SHP77 (cell line): ENCODE measurements around the gene AGXT.

Experiments
- DNase-seq, 2 experiments: peaks; one replicate each; lab custom pipeline; 2025; lab: John Stamatoyannopoulos, UW

The AGXT gene

GRCh38 chr2:240899468-240899865 is 30.8 kb downstream of the AGXT start:
- no peak for DNase-seq

GRCh38 chr2:240900141-240900860 is 31.7 kb downstream of the AGXT start:
- no peak for DNase-seq

DNA sequence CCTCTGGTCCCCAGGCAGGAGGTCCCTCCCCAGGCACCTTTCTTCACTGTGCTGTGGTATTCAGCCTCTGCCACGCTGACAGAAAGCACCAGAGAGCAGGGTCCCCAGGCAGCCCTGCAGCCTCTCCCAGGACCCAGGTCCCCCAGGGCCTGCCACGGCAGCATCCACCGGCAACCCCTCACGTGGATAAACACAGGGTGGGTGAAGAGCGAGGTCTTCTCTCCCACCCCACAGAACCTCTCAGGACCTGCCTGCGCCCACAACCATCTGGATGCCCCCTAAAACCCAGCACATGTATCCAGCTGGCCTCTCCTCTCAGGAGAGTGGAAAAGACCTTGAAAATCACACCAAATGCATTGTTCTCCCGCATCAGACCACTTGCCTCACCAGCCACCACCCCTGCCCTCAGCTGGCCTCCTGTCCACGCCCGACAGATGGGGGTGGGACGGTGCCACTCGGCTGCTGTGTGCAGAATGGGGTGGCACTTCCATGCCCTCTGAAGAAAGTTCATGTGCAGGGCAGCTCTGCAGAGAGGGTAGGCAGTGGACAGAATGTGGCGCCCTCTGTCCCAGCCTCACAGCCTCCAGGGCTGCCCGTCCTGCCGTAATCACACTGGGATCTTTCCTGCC is 33.5 kb downstream of the AGXT start:
- no peak for DNase-seq

- no peak for DNase-seq
Measured at GRCh38 chr2:240902615-240903041, 34.0 kb downstream of the AGXT start.

DNA sequence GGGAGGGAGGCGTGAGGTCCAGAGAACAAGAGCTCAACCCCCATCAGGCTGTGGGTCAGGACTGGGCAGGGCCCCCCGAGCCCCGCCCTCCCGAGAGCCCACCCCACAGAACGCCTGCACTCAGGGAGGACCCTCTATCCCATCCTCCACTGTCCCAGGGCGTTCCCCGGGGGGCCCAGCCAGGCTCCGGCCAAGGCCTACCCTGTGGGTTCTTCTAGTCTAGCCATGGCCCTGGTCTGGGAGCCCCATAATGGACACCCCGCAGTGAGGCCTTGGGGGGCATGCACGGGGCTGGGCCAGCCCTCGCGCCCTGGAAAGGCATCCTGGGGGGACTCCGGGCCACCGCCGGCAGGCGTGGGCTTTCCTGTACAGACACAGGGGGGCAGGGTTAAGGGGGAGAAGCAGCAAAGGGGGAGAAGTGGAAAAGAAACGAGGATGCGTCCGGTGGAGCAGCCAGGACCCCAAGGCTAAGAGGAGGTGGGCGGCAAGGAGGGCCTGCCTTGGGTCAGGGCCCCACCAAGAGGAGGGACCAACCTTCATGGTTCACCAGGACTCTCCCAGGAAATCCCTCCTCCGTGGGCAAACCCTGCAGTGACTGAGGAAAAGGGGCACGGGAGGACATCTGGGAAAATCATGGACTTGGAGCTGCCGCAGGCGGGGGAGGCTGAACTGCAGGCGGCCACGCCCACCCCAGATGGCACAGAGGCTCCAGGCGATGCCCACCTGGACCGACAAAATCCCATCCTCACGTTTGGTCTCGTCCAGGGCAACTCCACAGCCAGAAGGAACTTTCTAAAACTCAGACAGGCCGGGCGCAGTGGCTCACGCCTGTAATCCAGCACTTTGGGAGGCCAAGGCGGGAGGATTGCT is 34.8 kb downstream of the AGXT start:
- no peak for DNase-seq

GRCh38 chr2:240904216-240905175 is 35.9 kb downstream of the AGXT start:
- DNase-seq = no peak

- DNase-seq = no peak
Measured at GRCh38 chr2:240905176-240905781, 36.7 kb downstream of the AGXT start.

- DNase-seq = peak; percentile 21 to 29
Measured at GRCh38 chr2:240906141-240906910, 37.7 kb downstream of the AGXT start, which contains the start of gene CROCC2. CROCC2 (plus strand) TSS chr2:240906336; CDS start chr2:240906514, 178 bp downstream.

GRCh38 chr2:240906911-240907590 is 38.4 kb downstream of the AGXT start:
- DNase-seq = no peak

GRCh38 chr2:240909216-240909974 is 40.8 kb downstream of the AGXT start:
- DNase-seq = no peak

DNA sequence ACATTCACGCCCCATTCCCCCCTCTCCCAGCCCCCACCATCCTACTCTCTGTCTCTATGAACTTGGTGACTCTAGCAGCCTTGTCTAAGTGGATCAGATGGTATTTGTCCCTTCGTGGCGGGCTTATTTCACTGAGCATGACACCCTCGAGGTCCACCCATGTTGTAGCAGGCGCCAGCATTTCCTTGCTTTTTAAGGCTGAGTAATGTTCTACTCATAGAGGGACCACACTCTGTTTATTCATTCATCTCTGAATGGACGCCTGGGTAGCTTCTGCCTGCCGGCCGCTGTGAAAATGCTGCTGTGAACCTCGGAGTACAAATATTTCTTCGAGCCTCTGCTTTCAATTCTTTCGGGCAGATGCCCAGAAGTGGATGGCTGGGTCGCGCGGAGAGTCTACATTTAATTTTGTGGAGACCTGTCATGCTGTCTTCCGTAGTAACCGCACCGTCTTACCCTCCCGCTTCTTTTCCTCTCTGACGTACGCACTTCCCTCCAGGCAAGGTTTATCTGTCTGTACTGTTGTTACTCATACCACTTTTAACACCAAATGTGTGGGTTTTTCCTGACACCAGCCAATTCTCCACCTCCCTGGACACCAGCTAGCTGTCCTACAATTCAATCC is 43.1 kb downstream of the AGXT start:
- no peak for DNase-seq

DNA sequence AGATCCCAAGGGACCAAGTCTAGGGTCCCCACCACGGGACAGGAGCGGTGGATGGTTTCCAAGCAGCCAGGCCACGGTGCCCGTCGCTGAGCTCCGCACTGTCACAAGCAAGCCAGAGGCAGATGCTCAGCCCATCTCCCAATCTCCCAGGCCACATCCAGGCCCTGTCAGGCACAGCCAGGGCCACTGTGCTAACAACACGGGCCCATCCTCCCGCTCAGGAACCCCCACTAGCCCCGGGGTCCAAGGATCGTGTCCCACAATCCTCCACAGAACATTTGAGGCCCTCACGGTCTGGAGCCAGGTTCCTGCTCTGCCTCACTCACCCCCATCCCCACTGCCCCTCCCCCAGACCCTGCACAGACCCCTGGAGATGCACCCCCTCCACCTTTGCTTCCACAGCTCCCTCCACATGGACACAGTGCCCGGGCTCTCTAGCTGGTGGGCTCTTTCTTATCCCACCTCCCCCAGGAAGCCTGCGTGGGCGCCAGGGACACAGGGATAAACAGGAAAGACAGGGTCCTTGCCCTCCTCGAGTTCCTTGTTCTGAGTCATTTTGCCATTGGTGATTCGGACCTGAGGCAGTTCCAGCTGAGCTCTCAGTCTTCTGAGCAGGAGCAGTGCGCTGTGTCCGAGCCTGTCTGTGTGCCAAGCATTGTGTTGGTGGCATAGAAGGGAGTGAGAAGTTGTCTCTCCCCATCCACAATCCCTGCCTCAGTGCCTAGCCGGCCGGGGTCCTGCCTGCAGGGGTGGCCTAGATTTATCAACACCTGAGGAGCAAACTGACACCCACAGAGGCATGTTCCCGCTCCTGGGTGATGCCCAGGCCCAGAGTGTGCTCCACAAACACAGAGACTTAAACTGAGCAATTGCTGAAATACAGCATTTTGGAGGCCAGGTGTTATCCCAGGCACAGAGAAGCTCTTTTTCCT is 44.5 kb downstream of the AGXT start:
- DNase-seq = no peak

DNA sequence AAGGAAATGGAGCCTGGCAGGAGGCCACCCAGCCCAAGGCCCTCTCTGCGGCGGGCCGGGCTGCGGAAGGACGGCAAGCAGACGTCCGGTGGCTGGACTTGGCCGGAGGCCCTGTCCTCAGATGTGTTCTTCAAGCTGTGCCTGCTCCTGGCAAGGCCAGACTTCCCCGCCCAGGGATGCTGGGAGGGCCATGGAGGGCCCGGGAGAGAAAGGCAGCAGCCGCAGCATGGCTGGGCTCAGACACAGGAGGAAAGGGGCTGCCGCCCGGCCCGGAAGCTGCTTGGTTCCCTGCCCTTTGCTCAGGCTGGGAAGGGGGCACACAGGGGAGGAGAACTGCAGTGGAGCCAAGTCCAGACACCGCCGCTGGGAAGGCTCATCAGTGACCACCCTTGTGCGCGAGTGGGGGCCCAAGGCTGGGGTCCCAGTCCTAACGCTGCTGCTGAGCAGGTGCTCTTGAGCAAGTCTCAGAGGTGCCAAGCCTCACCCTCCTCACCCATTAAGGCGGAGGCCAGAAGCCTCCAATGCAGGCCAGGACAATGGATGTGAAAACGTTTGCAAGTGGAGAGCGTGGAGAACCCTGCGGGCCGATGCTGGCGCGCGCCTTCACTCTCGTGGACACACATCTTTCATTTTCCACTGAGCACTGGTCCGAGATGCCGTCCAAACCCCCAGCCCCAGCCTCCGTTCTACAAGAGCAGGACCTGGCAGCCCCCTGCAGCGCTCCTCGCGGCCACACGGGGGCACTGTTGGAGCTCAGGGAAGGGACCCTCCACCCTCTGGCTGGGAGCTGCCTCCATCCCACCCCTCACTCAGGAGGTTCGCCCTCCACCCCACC is 45.4 kb downstream of the AGXT start:
- DNase-seq = peak; percentile 50 to 54

DNA sequence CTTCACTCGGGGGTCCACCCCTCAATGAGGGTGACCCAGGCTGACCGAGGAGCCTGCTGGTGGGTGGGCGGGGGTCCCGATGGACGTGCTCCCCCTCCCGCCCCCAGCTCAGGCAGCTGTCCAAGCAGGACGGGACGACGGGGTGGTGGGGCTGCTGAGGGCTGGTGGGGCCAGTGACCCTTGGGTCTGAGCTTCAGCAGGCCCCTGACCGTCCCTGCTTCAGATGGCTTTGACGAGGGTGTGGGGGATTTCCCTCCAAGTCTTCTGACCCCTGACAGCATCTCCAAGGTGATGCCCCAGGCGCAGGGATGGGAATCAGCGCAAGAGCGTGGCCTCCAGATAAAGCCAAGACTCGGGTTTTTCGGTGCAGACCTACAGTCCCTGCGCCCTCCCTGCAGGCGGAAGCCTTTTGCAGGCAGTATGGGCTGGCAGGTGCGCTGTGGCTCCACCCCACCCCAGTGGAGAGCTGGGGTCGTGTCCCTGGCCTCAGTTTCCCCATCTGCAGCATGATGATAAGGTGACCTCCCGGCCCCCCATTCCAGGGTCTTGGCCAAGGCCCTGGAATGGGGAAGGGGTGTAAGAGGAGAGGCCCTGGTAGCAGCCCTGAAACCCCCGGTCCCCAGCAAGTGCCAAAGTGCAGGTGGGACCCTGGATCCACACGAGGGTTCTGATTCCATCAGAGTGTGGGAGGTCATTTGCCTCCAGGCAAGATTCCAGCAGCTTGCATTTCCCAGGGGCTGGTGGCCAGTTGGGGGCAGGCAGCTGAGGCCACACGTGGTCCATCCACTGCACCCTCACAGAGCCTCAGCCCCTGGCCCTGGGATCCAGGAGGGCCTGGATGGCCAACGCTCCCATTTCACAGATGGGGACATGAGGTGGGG is 46.3 kb downstream of the AGXT start:
- DNase-seq = no peak
